Activated CD8-positive, alpha-beta memory T cell treated with anti-CD3 and anti-CD28 coated beads, Interleukin-2, amount 50 U/mL, for 24 hours (primary cell): ENCODE data around the gene BOD1L1.

ENCODE experiments used
- DNase-seq: peaks from one replicate; pipeline ENCODE4 v3.0.0-alpha.2; 2020; ENCODE audit errors: extremely low read depth

The BOD1L1 gene

GRCh38 chr4:13627606-13628311, at the start of gene BOD1L1:
Gene BOD1L1, minus strand, starts transcription at chr4:13627725. Its CDS starts 138 bp downstream, at chr4:13627587.
- DNase-seq: peak; percentile 40

GRCh38 chr4:13674971-13675370, 47.4 kb upstream of the BOD1L1 start:
- DNase-seq: no peak

GRCh38 chr4:13673167-13673566, 45.6 kb upstream of the BOD1L1 start:
- DNase-seq: no peak

- DNase-seq: no peak
Measured at GRCh38 chr4:13670456-13671160, 43.1 kb upstream of the BOD1L1 start.

- DNase-seq: no peak
Measured at GRCh38 chr4:13665701-13666660, 38.5 kb upstream of the BOD1L1 start.

GRCh38 chr4:13659341-13660070, 32.0 kb upstream of the BOD1L1 start:
- no peak for DNase-seq

- DNase-seq: peak; percentile 45
Measured at GRCh38 chr4:13656569-13657405, 29.3 kb upstream of the BOD1L1 start.

GRCh38 chr4:13654162-13654797, 26.8 kb upstream of the BOD1L1 start:
- peak; percentile 47 for DNase-seq

- DNase-seq: no peak
Measured at GRCh38 chr4:13653766-13654161, 26.2 kb upstream of the BOD1L1 start.

GRCh38 chr4:13647031-13647430, 19.5 kb upstream of the BOD1L1 start:
- DNase-seq: no peak

GRCh38 chr4:13645075-13645474, 17.6 kb upstream of the BOD1L1 start:
- DNase-seq: no peak

GRCh38 chr4:13642170-13642950, 14.8 kb upstream of the BOD1L1 start:
- no peak for DNase-seq

- DNase-seq: no peak
Measured at GRCh38 chr4:13641084-13641483, 13.6 kb upstream of the BOD1L1 start.

- no peak for DNase-seq
Measured at GRCh38 chr4:13640149-13640940, 12.8 kb upstream of the BOD1L1 start.

GRCh38 chr4:13635286-13635799, 7.8 kb upstream of the BOD1L1 start:
- DNase-seq: no peak

GRCh38 chr4:13633671-13634070, 6.1 kb upstream of the BOD1L1 start:
- no peak for DNase-seq

- DNase-seq: no peak
Measured at GRCh38 chr4:13627178-13627605, 333 bp downstream of the BOD1L1 start.

GRCh38 chr4:13626492-13627177, 890 bp downstream of the BOD1L1 start:
- DNase-seq: no peak
